GM12872 (cell line): ENCODE data around the gene OR8H3.

Source experiments
- TF ChIP-seq, protein P1 (sequence below): IDR thresholded peaks from 3 replicates; pipeline ENCODE4 v1.5.1; 2011; ENCODE audit warnings: low read depth, mild to moderate bottlenecking, low read length, moderate library complexity; ENCODE audit not compliant: insufficient read depth

Gene OR8H3

DNA sequence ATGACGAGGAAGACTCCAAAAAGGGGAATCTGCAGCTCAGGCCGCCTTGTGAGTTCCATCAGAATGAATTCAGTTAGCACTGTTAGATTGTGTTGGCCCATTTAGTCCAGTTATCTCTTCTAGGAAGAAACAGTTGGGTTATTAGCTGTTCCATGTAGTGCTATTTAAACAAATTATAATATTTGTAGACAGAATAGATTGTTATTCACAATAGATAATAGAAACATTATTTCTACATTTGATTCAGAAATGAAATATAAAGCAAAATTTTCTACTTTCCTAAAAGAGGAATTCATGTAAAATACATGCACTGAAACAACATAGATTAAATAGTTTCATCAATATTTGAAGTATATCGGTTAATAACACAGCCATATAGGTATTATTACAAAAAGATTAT, 38.0 kb downstream of the OR8H3 start, which contains the start of gene OR8K5:
OR8K5 (minus strand) TSS at position 101 of the 400 bp plus-strand sequence; CDS start at position 101, 0 bp downstream.
- TF ChIP-seq, protein P1, sequence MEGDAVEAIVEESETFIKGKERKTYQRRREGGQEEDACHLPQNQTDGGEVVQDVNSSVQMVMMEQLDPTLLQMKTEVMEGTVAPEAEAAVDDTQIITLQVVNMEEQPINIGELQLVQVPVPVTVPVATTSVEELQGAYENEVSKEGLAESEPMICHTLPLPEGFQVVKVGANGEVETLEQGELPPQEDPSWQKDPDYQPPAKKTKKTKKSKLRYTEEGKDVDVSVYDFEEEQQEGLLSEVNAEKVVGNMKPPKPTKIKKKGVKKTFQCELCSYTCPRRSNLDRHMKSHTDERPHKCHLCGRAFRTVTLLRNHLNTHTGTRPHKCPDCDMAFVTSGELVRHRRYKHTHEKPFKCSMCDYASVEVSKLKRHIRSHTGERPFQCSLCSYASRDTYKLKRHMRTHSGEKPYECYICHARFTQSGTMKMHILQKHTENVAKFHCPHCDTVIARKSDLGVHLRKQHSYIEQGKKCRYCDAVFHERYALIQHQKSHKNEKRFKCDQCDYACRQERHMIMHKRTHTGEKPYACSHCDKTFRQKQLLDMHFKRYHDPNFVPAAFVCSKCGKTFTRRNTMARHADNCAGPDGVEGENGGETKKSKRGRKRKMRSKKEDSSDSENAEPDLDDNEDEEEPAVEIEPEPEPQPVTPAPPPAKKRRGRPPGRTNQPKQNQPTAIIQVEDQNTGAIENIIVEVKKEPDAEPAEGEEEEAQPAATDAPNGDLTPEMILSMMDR, result no peak

DNA sequence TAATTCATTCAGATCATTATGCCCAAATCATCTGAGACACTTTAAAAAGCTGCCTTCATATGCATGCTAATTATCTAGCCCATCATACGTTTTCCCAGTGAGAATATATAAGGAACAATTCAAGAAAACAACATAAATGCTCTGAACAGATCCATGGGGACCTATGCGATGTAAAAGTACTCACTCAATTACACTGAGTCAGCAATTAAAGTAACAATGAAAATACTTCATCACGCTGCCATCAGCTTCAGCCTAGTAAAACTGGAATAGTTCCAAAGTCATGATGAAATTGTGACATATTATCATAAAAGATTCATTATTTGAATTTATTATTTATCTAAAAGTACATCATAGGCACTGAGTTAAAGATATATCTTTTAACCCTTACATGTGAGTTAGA, 41.6 kb downstream of the OR8H3 start:
- TF ChIP-seq, protein P1, result no peak

DNA sequence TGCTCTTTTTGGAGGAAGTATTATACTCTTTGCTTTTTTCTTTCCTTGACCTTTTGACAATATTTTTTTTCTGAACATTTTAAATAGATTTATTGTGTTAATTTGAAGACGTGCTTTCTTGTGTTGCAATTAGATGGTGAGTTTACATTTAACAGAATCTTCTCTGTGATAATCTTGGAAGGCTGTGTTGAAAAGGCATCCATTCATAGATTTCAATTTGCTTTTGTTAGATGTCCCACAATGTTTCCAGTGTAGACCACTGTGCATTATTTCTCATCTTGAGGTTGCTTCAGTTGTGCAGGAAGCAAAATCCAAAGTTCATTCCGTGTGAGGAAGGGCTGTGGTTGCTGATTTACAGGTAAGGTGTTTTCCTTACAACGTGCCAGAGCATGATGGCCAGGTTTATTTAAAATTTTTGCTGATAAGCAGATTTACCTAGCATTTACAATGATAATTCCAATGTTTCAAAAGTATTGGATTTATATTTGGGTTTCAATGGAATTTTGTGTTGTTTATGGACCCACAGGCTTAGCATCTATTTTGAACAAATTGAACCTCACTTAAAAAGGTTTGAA, 50.2 kb downstream of the OR8H3 start:
- TF ChIP-seq, protein P1, result no peak
